ENCODE results near the gene C16orf74.

GRCh38 chr16:85765211-85765610, 14.3 kb upstream of the C16orf74 start:
- TF ChIP-seq EZH2 (IDR thresholded peaks at IDR 0.05) (no peak), POLR2AphosphoS5 (IDR thresholded peaks at IDR 0.05; ENCODE audit: borderline replicate concordance, low read depth, low read length) (no peak), FOXP2 (optimal IDR thresholded peaks at IDR 0.05; ENCODE audit: control extremely low read depth, extremely low read length, insufficient read depth) (no peak)

Measured in SK-N-MC (cell line).